RKO (cell line): ENCODE data around the gene CCDC137.

Source experiments
- DNase-seq: peaks from one replicate; pipeline ENCODE4 v3.0.0-alpha.2; 2016; ENCODE audit warnings: low spot score

CCDC137 gene

DNA sequence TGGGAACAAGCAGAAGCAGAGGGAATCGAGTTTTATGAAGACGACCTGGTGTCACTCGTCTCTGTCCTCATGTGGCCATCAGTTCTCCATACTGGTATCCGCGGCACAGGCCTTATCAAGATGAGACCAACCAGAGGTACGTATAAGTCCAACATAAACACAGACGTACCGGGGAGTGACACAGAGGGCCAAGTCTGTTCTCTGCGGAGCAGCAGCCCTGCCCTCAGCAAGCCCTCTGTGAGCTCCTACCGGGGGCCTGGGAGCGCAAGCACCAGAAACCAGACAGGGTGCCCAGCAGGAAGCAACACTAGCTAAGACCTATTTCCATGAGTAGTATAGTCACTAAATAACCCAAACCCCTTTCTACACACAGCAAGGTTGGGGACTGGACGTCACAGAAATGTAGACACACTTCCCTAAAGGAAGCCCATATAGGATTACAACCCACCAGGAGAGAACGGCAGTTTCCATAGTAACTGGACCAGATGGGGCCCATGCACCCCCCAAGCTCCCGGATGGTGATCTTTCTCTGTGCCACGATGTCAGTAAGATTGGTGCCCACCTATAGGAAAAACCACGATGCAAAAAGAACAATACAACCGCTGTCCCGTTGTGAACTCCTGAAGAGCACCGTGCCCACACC lies 16.1 kb downstream of the CCDC137 start:
- peak; percentile 45 for DNase-seq

DNA sequence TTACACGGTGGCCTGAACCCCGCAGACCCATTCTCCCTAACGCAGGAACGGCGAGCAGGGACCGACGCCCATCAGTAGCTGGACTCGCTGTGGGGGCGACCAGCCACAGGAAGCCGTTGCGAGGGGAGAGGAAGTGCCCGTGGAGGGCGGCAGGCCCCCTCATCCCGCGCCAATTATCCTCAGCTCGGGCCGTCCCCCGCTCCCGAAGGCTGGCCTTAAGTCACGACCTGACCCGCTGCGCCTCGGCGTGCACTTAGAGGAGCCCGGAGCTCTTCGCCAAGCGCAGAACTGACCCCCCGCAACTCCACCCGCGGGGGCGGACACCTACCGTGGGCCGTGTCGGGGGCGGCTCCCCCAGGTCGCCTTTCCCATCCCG lies 16.7 kb downstream of the CCDC137 start:
- no peak for DNase-seq

DNA sequence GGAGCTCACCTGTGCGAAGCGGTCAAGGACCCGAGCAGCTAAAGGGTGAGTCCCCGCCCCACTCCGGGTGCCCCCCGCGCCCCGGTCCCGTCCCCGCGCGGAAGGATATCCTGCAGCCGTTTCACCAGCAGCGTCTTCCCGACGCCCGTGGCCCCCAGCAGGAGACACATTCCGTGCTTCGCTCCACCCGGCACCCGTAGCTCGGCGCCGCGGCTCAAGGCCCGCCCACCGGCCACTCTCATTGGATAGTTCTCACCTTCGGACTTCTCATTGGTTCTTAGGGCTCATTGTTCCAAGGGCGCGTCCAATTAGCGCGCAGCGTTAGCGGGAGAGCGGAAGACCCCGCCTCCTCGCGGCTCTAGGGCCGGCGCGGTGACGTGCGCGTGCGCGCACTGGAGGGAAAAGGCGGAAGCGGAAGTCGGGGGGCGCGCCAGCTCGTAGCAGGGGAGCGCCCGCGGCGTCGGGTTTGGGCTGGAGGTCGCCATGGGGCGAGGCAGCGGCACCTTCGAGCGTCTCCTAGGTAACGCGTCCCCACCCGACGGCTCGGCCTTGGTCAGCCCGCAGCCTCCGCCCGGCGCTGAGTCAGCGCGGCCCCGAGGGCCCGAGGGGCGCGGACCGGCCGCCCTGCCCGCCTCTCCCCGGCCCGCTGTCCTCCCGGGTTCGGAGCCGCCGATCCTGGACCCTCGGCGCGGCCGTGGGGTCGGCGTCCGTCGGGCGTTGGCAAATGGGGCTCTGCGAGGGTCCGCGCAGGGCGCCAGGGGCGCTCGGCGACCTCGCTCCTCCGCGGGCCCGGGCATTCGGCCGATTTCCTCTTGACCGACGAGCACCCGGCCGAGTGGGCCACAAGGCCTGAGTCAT lies 17.3 kb downstream of the CCDC137 start, which contains the start of the genes ARL16 and HGS:
ARL16 (minus strand) TSS at position 214 of the 858 bp plus-strand sequence; CDS start at position 170, 44 bp downstream.
HGS (plus strand) TSS at position 428 of the 858 bp plus-strand sequence; CDS start at position 484, 56 bp downstream.
- DNase-seq, result peak; percentile 98

DNA sequence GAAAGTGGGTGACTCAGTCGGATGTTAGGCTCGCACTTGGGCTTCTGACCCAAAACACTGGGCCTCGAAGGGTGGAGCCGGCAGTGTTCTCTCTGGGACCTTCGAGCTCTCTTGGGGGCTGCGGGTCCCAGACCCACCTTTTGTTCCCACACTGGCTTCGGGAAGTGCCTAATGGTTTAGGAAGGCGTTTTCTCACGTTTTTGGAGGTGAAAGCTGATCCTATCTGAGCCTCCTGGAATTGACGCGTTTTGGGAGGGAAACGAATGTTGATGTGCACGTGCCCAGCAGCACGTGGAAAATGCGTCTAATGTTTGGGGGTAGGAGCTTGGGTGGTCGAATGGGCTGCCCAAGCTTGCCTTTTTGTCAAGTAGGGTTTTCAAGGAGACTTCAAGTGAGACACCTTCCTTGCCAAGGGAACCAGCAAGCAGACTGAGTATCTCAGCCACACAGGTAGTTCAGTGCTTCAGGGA lies 17.9 kb downstream of the CCDC137 start:
- DNase-seq, result no peak

DNA sequence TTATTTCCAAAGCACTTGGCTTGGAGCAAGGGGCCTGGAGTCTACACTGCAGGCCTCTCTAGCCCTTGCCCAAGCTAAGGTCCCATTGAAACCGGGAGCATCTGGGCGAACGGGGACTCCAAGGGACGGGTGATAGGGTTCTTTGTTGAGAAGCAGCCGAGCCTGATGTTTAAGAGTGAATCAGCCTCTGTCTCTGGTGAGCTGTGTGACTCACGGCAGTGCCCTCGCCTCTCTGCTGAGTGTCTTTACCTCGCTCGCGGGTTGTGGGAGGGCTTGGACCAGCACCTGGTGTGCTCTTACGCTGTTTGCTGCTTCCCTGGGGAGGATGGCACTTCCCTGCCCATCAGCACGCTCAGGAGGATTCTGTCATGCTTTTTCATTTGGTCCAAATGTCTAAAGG lies 18.6 kb downstream of the CCDC137 start:
- DNase-seq, result peak; percentile 91

DNA sequence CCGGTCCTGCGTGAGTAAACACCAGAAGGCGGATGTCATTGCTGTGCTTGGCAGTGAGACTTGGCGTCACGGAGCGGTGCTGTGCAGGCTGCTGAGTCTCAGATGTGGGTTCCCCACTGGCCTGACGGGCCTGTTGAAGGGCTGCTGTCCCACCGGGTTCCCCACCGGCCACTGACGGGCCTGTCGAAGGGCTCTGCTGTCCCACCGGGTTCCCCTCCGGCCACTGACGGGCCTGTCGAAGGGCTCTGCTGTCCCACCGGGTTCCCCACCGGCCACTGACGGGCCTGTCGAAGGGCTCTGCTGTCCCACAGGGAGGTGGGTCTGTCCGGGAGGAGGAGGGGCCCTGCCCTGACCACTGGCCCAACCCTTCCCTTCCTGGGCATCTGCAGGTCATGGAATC lies 20.1 kb downstream of the CCDC137 start:
- DNase-seq, result no peak

DNA sequence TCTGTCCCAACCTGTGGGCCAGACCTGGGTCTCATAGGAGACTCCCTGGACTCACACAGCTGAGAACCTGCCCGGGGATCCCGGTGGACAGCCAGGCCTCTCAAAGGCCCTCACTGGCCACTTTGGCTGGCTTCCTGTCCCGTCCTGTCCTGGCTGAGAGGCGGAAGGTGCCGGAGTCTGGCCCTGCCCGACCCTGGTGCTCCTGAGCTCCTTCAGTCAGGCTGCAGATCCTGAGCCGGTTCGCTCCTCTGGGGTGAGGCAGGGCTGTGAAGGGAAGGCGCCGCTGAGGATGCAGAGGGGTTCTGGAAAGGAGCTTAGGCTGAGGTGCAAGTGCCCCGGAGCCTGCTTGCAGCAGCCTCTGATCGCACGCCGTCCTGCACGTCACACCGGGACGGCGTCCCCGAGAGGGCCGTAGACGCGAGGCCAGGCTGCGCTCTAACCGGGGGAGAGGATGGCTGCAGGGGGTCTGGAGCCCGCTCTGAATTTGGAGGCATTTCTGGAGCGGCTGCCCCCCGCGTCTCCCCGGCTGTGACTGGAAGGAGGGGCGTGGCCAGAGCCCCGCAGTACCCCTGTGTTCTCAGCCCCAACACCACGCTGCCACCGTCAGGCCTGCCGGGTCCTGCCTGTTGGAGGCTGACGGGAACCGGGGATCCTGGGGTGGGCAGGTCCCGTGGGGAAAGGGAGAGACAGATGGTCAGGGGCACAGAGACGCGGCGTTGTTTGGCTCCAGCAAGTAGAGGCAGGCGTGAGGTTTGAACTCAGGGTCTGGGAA lies 21.4 kb downstream of the CCDC137 start:
- DNase-seq, result no peak

DNA sequence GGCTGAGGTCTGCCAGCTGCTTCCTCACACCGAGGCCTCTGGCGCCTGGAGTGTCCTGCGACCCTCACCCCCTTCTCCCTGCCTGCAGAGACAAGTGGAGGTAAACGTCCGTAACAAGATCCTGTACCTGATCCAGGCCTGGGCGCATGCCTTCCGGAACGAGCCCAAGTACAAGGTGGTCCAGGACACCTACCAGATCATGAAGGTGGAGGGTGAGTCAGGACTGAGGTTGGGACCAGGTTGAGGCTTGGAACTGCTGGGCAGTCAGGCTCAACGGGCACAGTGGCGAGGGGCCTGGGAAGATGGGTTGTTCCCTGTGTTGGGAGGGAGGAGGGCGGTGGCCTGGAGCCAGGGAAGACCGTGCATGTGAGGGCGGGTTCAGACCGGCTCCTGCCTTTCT lies 22.1 kb downstream of the CCDC137 start:
- DNase-seq, result no peak

DNA sequence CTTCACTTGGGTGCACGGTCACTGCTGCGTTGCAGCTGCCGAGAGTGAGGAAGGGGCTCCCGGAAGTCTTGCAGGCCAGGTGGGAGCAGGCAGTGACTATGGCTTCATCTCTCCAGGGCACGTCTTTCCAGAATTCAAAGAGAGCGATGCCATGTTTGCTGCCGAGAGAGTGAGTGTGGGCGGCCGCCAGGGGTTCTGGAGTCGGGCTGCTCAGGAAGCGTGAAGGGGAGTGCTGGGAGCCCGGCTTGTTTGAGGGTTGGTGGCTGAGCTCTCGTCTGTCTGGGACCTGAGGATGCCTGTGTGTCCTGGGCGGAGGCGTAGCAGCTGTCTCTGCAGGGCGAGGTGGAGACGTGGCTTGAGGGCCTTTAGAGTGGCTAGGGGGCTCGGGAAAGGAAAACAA lies 23.5 kb downstream of the CCDC137 start:
- DNase-seq, result no peak

DNA sequence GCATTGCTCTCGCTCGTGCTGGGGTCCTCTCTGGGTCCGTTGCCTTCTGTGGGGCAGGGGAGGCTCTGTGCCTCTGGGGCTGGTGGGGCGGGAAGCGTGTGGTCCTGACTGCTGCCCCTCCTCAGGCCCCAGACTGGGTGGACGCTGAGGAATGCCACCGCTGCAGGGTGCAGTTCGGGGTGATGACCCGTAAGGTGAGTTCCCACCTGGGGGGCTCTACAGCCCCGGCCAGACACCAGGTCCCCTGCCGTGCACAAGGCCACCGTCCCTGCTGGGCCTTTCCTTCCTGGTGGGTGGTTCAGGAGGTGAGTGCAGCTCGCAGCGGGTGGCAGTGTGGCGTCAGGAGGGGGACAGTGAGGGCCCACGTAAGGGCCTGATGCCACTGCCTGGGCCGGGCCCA lies 24.0 kb downstream of the CCDC137 start:
- no peak for DNase-seq

DNA sequence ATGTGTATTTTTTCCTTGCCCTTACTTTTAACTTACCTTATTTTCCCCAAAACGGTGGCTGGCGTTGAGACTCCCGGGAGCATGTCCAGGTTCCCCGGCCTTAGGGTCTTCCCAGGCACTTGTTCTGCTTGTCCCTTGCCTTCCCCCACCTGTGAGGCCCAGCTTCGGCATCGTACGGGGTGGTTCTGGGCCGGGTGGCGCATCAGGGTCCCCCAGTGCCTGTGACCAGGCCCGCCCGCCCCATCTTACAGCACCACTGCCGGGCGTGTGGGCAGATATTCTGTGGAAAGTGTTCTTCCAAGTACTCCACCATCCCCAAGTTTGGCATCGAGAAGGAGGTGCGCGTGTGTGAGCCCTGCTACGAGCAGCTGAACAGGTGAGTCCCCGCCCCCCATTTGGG lies 24.7 kb downstream of the CCDC137 start:
- DNase-seq, result no peak

DNA sequence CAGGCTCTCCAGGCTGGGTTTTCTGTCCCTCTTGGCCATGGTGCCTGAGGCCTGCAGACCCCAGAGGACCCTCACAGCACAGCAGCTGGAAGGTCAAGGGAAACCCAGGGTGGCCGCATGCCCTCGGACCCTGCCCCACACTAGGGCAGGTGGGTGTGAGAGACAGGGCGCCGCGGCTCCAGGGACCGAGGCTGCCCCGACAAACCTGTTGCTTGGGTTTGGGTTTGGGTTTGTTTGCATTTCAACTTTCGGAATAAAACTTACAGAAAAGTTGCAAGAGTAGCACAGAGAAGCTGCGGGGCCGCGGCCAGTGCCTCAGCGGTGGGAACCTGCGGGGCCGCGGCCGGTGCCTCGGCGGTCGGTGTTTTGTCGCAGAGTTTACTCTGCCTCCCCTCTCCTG lies 25.1 kb downstream of the CCDC137 start:
- no peak for DNase-seq

DNA sequence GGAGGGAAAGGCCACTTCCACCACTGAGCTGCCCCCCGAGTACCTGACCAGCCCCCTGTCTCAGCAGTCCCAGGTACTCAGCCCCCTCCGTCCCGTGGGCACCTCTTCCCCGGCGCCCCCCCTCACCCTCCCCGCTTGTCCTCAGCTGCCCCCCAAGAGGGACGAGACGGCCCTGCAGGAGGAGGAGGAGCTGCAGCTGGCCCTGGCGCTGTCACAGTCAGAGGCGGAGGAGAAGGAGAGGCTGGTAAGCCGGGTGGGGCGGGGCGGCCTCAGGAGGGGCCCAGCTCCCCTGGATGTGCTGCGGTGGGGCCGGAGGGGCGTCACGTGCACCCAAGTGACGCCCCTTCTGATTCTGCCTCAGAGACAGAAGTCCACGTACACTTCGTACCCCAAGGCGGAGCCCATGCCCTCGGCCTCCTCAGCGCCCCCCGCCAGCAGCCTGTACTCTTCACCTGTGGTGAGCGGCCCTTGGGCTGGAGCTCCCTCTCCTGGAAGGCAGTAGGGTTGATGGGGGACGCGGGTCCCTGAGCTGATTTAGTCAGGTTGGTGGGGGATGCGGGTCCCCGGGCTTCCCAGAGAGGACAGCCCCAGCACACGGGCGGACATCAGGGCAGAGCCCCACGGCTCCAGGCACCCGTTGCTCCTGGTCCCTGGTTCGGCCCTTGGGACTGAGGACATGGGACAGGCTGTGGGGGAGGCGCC lies 27.1 kb downstream of the CCDC137 start:
- no peak for DNase-seq

DNA sequence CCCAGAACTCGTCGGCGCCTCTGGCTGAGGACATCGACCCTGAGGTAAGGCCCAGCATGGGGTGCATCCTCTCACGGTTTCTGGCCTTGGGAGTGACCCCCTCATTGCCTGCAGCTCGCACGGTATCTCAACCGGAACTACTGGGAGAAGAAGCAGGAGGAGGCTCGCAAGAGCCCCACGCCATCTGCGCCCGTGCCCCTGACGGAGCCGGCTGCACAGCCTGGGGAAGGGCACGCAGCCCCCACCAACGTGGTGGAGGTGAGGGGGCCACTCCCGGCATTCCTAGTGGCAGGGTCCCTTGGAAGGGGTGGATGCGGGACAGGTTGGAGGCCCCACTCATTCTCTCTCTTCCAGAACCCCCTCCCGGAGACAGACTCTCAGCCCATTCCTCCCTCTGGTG lies 28.3 kb downstream of the CCDC137 start:
- DNase-seq, result no peak

DNA sequence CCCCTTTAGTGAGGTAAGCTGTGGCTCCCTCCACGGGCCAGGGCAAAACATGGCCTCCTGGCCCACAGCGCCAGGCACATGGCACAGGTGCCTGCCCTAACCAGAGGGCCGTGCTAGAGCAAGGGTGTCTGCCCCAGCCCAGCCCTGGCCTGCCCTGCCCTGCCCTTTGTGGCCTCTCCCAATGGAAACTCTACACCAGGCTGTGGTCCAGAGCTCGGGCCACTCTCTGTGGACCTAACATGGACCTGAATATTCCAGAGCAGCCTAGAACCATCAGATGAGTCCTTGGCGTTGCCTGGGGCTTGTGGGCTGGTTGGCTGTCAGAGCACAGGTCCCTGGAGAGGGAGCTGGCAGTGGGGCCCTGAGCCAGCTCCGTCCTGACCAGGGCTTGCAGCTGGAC lies 28.7 kb downstream of the CCDC137 start:
- DNase-seq, result no peak

DNA sequence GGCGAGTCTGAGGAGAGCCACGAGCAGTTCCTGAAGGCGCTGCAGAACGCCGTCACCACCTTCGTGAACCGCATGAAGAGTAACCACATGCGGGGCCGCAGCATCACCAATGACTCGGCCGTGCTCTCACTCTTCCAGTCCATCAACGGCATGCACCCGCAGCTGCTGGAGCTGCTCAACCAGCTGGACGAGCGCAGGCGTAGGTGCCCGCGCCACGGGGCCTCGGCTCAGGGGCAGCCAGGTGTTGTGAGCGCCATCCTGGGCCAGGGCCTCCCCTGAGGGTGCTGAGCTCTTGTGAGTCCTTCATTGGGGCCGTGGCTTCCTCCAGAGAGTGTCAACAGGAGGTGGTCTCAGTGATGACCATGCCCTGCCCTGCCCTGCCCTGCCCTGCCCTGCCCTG lies 29.3 kb downstream of the CCDC137 start:
- DNase-seq, result no peak

DNA sequence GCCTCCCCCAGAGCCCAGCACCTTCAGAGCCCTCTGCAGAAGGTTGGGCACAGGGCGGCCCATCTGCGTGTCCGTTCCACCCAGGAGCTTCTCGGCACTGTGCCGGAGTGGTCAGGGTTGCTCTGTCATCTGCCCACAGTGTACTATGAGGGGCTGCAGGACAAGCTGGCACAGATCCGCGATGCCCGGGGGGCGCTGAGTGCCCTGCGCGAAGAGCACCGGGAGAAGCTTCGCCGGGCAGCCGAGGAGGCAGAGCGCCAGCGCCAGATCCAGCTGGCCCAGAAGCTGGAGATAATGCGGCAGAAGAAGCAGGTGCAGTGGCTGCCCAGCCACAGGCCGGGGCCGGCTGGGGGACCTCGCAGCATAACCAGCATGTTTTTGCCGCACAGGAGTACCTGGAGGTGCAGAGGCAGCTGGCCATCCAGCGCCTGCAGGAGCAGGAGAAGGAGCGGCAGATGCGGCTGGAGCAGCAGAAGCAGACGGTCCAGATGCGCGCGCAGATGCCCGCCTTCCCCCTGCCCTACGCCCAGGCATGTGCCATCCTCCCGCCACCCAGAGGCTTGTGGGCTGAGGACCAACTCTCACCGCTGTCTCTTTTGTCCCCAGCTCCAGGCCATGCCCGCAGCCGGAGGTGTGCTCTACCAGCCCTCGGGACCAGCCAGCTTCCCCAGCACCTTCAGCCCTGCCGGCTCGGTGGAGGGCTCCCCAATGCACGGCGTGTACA lies 29.8 kb downstream of the CCDC137 start:
- no peak for DNase-seq

DNA sequence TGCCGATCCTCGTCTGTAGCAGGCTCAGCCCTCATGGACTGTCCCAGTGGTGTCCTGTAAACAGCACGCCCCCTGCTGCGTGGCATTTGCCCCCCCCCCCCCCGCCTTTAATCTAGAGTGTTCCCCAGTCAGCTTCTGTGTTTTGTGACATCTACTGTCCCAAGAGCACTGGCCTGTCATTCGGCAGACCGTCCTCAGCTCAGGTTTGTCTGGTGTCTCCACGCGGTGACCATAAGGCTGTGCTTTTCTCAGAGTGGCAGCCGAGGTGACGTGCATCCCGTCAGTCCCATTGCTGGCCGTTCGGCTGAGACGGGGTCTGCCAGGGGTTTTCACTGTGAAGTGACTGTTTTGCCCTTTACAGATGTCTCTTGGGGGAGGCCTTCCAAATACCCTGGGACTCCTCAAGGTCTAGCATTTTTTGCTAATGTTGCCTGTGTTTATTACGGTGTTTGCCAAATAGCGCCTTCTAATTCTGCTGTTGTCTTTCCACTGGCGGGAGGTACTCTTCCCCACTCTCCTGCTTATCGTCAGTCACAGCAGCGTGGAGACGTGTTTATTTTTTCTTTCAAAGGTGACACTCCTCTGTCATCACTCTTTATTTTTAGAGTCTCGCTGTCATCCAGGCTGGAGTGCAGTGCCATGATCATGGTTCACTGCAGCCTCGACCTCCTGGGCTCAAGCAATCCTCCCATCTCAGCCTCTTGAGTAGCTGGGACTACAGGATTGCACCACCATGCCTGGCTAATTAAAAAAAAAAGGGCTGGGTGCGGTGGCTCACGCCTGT lies 30.9 kb downstream of the CCDC137 start:
- no peak for DNase-seq

DNA sequence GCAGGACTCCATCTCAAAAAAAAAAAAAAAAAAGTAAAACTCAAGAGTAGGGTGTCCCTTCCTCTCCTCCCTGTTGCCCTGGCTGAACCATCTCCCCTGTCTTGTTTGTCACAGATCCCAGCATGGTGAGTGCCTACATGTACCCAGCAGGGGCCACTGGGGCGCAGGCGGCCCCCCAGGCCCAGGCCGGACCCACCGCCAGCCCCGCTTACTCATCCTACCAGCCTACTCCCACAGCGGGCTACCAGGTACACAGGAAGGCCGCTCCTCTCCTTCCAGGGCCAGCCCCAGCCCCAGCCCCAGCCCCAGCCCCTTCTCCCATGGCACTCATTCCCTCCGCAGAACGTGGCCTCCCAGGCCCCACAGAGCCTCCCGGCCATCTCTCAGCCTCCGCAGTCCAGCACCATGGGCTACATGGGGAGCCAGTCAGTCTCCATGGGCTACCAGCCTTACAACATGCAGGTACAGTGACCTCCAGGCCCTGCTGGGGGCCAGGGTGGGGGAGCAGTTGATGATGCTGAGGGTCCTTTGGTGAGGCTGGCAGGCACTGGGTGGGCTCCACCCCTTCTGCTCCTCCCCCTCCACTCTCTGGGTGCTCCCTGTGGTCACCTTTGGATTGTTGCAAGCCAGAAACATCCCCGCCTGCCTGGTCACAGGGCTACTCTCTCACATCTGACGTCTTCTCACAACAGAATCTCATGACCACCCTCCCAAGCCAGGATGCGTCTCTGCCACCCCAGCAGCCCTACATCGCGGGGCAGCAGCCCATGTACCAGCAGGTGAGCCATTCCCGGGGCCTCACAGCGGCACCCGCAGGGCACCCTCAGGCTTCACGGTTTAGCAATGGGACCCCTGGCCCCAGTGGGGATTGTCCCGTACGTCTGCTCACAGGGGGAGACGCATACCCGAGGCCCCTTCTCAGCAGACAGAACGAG lies 34.1 kb downstream of the CCDC137 start:
- no peak for DNase-seq
